HT1080 (cell line): ENCODE measurements around the gene MEGF11. TPM values are rescaled to one million over a fixed set of nuclear protein-coding genes. Genes with fewer than 3 reads are reported as not detected.
"Not testable (repeated sequence)": the region's sequence is repeated elsewhere in the genome, so short reads cannot be mapped to it uniquely, and the experiment has no call there.

Experiments
- DNase-seq: peaks from one replicate; pipeline ENCODE4 v3.0.0-alpha.2; 2015; ENCODE audit warnings: low read depth
- small RNA-seq: library from RNA; depleted of rRNA; stranded (forward); fragments of <200 nt; gene quantifications from one replicate; pipeline ENCODE3, GENCODE V24; 2014
- total RNA-seq: library from RNA; depleted of rRNA; stranded (reverse); fragments of >200 nt; shearing (Covaris generic); gene quantifications from 2 replicates; pipeline ENCODE4 v1.2.3, GENCODE V29; 2014; rRNA removed

Gene MEGF11
- total RNA-seq, 1 experiment from 2014 or later: 0.11 TPM

DNA sequence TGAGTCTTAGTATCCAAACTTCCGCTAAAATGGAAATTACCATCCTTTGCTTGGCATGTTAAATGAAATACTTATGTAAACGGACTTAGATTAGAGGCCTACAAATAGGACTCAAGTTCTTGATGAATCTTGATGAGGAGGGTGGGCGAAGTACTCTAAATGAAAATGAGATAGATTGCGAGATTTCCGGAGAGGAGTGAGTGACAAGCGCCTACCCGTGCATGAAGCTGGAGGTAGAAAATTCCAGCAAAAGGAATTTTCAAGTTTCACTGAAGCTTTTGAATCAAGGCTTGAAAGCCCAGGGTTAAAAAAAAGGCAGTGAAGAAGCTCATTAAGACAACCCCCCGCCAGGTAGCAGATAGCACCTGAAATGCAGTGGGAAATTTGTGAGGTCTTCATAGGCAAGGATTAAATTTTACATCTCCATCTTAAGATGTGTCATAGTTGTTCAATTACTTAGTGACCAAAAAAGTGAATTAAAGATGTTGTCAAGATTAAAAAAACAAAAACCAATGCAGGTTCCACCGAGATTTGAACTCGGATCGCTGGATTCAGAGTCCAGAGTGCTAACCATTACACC, 384.9 kb downstream of the MEGF11 start:
- no peak for DNase-seq

DNA sequence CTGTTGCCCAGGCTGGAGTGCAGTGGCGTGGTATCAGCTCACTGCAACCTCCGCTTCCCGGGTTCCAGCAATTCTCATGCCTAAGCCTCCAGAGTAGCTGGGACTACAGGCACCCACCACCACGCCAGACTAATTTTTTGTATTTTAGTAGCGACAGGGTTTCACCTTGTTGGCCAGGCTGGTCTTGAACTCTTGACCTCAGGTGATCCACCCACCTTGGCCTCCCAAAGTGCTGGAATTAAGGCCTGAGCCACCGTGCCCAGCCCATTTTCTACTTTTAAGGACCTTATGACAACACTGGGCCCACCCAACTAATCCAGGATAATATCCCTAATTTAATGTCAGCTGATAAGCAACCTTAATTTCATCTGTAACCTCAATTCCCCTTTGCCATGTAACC, 385.6 kb downstream of the MEGF11 start:
- not testable (repeated sequence) for DNase-seq

DNA sequence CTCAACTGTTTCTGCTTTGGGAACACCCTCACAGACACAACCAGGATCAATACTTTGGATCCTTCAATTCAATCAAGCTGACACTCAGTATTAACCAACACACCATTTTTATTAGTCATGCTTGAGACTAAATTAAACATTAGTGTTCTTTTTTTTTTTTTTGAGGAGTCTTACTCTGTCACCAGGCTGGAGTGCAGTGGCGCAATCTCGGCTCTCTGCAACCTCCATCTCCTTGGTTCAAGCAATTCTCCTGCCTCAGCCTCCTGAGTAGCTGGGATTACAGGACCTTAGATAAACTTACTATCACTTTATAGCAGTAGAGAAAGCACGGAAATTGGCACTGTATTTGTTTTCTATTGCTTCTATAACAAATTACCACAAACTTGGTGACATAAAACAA, 386.3 kb downstream of the MEGF11 start:
- no peak for DNase-seq

DNA sequence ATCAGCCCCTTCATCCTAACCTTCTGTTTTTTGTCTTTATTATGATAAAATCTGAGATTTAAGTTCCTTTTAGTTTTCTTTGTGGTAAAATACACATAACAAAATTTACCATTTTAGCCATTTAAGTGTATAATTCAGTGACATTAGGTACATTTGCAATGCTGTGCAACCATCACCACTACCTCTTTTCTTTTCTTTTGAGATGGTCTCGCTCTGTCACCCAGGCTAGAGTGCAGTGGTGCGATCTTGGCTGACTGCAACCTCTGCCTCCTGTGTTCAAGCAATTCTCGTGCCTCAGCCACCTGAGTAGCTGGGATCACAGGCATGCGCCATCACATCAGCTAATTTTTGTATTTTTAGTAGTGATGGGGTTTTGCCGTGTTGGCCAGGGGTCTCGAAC, 390.4 kb downstream of the MEGF11 start:
- DNase-seq: no peak

DNA sequence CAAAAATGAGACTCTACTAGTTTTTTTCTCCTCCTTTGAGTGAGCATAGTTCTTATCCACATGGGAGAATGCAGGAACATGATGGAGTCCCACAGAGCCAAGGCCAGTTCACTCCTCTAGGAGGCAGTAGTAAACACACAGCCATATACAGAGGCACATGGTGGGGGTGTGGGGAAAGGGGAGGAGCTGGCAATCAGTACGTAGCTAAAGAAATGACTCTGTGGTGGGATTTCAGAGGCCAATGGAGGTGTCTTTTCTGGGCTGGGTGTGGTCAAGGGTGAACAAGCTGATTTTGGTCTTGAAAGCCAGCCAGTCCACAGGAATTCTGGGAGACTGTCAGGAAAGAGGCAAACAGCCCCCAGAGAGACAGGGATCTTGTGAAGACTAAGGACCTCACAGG, 390.9 kb downstream of the MEGF11 start:
- peak; percentile 92 for DNase-seq

DNA sequence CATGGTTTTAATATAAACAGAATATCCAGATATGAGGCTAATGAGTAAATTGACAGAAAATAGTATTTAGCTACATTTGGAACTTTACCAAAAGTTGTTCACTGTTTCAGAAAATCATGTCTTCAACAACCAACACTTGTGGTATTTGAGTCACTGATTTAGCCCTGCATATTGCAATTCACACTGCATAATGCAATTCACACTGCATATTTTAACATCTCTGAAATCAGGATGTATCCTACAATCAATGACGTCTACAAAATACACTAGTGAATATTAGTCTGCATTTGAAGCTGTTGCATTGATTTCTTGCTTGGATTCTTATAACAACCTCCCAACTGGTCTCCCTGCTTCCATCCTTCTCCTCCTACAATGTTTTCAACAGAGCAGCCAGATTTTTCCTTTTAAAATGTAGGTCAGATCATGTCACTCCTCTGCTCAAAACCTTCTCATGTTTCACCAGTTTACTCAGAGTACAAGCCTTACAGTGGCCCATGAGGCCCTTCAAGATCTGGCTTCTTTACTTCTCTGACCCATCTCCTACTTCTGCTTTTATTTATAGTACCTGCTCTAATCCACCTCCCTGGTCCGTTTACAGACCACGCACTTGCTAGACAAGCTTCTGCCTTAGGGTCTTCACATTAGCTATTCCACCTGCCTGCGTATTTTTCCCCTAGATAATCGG, 395.7 kb downstream of the MEGF11 start:
- DNase-seq: no peak

DNA sequence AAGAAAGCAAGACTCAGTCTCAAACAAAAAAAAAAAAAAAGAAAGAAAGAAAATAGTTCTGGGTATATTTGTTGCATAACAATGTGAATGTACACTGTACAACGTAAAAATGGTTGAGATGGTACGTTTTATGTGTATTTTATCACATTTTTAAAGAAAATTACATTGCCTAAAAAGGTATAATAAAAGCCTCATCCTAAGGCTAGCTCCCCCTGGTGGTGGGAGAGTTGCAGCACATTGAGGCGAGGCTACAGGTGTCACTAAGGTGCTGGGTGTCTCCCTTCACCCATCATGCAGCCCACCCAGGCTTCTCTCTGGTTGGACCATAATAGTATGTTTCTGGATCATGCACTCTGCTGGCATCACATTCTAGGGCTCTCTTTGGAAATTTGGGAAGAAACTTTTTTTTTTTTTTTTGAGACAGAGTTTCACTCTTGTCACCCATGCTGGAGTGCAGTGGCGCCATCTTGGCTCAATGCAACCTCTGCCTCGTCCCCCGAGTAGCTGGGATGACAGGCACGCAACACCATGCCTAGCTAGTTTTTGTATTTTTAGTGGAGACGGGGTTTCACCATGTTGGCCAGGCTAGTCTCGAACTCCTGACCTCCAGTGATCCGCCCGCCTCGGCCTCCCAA, 396.6 kb downstream of the MEGF11 start:
- peak; percentile 31 for DNase-seq

DNA sequence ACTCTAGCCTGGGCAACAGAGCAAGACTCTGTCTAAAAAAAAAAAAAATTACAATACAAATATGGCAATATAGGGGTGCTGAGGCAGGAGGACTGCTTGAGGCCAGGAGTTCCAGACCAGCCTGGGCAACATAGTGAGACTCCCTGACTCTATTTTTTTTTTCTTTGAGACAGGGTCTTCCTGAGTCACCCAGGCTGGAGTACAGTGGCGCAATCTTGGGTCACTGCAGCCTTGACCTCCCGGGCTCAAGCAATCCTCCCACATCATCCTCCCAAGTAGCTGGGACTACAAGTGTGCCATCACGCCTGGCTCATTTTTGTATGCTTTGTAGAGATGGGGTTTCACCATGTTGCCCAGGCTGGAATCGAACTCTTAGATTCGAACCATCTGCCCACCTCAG, 401.6 kb downstream of the MEGF11 start:
- DNase-seq: no peak

DNA sequence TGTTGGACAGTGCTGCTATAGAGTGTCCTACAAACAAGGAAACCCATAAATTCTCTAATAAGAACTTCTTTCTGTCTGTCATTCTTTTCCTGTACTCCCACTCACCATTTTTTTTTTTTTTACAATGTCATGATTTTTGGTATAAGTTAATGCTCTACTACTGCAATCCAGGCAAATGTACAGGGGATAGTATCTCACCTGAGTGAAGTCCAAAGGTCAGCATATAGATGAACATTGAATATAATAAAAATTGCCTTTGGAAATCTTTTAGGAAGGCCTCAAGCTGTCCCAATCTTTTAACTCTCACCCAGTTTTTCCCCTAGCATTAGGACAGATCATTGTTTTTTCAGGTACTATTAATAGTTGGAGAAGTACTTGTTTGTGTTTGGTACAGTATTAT, 405.6 kb downstream of the MEGF11 start:
- DNase-seq: no peak

DNA sequence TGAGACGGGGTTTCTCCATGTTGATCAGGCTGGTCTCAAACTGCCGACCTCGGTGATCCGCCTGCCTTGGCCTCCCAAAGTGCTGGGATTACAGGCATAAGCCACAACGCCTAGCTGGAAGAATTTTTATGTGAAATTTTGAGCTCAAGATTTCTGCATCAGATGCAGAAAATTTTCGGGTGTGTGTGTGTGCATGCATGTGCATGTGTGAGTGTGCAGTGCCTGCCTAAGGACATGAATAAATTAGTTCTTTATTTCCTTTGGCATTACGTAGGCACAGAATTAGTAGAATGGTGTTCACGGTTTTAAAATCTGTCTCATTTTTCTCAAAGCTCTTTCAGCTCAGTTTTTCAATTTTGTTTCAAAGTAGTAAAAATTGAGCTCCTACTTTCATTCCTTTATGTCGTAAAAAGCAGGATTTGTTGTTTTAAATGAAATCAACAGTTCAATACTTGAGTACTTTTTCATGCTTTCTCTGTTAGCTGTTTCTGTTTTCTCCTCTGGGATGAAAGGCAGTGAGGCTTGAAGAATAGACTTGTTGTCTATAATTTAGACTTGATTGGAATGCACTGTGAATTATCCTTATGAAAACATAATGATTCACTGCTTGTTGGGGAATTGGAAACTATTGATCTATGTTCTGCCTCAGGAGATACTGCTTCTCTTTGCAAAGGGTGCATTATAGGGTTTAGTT, 407.6 kb downstream of the MEGF11 start:
- no peak for DNase-seq

Small RNA genes within 50 kb of the gene (small RNA-seq; reads per million reads assigned to genes)
- not detected for gene MIR4311

Other genes with a start within 250 kb of the MEGF11 start
- 21.1 and 21.3 TPM in 2 replicates for gene DIS3L, start 39.8 kb upstream of the MEGF11 start, total RNA-seq
- gene TIPIN, start 102.9 kb upstream of the MEGF11 start, total RNA-seq: 21.9 TPM in 2 replicates
- gene MAP2K1, start 133.2 kb upstream of the MEGF11 start, total RNA-seq: 53.2 and 63.5 TPM in 2 replicates
- gene SNAPC5, start 244.0 kb upstream of the MEGF11 start, total RNA-seq: 15.6 and 19.4 TPM in 2 replicates